CD4-positive, alpha-beta T cell treated with Interleukin-17A for 4 hours (primary cell): Measurements from ENCODE around the gene AFF1.
"Not testable (repeated sequence)": the region's sequence is repeated elsewhere in the genome, so short reads cannot be mapped to it uniquely, and the experiment has no call there.

ENCODE experiments used
- DNase-seq: peaks from one replicate; pipeline ENCODE4 v3.0.0-alpha.2; 2020; ENCODE audit warnings: mixed read lengths

The AFF1 gene

DNA sequence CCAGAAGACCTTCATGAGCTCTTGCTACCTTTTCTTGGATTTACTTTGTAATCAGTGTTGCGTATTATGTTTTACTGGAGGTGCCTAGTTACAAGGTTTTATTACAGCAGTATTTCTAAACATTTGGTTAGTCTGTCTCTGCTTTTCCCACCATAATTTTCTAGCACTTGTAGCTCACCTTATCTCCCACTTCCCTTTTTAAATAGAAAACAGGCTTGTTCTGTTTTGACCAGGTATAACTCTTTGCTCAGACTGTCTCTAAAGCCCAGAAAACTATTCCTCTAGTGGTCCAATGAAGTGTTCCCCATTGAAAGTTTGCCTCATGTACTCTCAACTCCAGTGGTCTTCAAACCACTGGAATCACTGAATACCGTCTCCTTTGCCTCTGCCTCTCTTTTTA is 43.9 kb downstream of the AFF1 start:
- DNase-seq, result no peak

GRCh38 chr4:86980230-86980629 is 45.4 kb downstream of the AFF1 start:
- DNase-seq, result no peak

GRCh38 chr4:86981789-86982188 is 47.0 kb downstream of the AFF1 start:
- DNase-seq, result no peak

DNA sequence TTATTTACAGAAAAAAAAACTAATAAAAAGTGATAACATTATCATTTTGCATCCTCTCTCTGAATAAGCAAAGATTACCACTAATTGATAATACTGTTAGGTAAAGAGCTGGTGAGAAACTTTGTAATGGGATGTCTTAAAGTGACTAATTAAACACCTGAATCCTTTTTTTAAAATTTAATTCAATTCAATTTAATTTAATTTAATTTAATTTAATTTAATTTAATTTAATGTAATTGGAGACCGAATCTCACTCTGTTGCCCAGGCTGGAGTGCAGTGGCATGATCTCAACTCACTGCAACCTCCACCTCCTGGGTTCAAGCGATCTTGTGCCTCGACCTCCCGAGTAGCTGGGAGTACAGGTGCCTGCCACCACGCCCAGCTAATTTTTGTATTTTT is 51.0 kb downstream of the AFF1 start:
- not testable (repeated sequence) for DNase-seq

GRCh38 chr4:86989658-86990057 is 54.8 kb downstream of the AFF1 start:
- not testable (repeated sequence) for DNase-seq

GRCh38 chr4:86990510-86990909 is 55.7 kb downstream of the AFF1 start:
- no peak for DNase-seq

DNA sequence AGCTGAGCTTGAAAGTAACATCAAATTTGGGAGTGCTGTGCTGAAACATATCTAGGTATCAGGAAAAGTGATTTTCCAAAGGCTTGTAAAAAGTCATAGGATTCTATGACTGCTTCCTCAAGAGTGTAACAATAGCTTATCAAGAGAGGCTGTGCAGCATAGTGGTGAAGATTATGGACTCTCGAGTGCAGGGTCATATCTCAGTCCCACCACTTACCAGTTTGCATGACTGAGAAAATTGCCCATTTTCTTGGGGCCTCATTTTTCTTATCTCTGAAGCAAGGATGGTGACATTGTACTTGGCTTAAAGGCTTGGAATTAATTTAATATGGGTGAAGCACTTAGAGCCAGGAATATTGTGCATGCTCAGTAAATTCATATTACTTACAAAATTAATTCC is 57.2 kb downstream of the AFF1 start:
- no peak for DNase-seq

DNA sequence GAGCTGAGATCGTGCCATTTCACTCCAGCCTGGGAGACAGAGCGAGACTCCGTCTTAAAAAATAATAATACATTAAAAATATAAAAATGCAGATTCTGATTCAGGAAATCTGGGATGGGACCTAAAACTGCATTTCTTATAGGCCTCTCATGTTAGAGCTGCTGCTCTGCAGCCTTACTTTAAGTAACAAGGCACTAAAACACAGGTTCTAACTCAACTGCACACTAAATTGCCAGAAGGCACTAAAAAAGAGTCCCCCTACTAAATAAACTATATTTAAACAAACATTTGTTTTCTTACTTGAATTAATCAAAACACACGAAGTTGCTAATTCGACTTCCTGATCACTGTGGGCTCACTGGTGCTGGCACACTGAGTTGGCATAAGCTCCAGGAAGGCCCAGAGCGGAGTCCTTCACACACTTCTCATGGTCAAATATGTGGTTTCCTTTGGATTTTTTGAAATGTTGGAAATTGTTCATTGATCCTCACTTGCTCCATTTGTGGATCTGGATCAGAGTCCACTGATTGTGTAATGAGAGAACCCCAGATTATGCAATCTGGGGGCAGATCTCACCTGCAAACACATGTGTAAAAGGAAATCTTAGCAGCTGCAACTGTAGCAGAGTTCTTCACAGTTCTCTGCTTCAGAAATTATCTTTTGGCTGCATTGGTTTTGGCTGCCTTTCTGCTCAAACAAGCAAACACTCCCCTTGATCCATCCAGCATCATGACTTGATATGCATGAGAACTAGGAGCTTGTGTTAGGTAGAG is 59.3 kb downstream of the AFF1 start:
- DNase-seq, result no peak

DNA sequence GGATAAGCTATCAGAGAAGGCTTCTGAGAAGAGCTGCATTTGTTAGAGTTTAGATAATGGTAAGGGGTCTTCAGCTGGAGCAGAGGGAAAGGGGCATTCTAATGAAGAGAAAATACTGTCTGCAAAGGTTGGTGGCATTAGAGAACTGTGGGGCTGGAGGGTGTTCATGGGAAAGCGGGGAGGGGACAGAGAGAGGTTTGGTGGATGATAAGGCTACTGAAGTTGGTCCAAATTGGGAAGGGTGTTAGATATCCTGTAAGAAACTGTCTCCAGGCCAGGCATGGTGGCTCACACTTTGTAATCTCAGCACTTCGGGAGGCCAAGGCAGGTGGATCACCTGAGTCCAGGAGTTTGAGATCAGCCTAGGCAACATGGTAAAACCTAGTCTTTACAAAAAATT is 59.9 kb downstream of the AFF1 start:
- no peak for DNase-seq

DNA sequence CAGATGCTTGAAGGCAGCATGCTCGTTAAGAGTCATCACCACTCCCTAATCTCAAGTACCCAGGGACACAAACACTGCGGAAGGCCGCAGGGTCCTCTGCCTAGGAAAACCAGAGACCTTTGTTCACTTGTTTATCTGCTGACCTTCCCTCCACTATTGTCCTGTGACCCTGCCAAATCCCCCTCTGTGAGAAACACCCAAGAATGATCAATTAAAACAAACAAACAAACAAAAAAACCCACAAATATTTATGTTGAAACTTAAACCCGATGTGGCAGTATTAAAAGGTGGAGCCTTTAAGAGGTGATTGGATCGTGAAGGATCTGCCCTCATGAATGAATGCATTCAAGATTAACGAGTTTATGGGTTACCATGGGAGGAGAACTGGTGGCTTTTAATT is 61.7 kb downstream of the AFF1 start:
- DNase-seq, result not testable (repeated sequence)

DNA sequence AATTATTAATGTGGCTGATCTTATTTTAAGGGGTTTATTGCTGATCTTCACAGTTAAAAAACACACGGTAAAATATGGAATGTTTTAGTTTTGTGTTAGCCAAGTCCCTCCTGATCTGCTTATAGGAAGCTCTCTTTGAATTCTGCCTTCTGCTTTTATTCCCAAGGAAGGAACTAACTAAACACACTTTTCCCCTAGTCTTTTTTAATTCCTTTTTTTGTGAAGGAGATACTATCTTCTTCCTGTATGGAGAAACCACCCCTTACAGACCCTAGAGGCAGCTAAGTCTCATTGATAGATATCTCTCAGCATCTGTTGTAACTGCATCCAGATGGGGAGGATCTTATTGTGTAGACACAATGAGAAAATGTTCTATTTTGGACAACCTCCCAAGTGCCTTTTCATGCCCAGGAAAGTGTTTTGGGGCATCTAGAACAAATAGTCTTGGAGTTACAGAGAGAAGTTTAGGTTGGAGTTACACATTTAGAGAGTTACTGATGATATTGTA is 64.4 kb downstream of the AFF1 start:
- no peak for DNase-seq

GRCh38 chr4:87002682-87003043 is 67.9 kb downstream of the AFF1 start:
- no peak for DNase-seq

DNA sequence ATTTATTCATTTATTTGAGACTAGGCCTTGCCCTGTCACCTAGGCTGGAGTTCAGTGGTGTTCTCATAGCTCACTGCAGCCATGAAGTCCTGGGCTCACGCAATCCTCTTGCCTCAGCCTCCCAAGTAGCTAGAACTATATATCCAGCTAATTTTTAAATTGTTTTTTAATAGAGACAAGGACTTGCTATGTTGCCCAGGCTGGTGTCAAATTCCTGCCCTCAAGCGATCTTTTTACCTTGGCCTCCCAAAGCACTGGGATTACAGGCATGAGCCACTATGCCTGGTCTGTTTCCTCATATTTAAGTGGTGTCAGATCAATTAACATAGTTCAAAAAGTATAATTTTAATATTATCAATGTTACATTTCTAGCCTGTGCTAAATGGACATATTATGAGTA is 68.5 kb downstream of the AFF1 start:
- DNase-seq, result no peak

- no peak for DNase-seq
Measured at GRCh38 chr4:87005369-87005689, 70.5 kb downstream of the AFF1 start.

DNA sequence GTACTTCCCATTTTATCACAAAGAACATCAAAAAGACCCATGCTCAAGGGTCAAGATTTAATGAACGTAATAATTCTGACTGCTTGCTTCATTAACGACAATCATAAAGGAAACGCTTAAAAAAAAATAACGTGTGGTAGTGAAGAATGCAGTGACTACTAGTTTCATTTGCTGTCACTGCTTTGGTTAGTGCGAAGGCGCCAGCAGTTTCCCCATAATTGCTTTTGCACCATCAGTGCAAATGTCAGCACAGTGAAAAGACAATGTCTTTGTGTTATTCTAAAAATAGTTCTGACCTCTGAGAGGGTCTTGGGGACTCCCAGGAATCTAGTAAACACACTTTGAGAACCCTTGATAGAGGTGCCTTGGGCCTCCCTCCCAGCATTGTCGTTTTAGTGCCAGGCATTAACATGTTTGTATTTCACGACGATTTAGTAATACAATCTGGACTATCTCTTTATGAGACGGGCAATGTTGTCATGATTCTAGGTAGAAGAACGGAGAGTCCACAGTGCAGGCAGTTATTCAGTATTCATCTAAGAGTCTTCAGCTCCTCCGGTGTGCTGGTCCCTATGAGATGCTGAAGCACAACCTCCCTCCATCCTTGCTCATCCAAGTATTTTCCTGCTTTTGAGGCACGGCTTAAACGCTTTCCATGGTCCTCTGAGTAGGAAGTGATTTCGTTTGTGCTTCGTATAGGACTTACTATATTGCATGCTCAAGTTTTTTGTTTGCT is 71.0 kb downstream of the AFF1 start:
- DNase-seq, result peak; percentile 33

- DNase-seq, result no peak
Measured at GRCh38 chr4:87006426-87006675, 71.5 kb downstream of the AFF1 start.

DNA sequence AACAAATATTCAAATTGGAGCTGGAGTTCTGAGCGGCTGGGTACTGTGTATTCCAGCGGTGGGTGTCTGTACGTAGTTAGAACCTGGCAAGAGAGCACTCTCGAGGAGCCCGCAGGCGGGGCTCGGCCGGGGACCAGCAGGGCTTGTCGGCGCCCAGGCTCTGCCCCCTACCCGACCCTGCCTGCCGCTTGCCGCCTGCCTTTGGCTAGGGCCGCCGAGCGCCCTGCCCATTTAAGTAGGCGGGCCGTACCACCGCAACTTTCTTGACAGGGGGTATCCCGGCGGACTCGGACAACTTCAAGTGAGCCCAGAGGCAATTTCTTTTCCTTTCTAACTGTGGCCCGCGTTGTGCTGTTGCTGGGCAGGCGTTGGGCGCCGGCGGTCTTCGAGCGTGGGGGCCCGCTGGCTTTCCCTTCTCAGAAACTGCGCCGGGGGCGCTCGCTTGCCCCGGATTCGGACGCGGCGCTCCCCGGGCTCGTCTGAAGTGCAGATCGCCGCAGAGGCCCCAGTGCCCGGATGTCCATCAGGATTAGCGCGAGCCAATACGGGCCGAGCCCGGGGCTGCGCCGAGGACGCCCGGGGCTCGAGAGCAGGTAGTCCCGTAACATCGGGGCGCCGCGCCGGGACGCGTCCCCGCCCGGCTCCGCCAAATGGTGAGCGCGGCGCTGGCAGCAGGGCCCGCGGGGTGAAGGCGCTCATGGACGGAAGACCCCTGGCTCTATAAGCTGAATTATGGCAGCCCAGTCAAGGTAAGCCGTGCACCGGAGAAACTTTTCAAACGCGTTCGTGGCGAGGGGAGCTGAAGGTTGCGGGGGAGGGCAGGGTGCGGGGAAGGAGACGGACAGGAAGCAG is 72.1 kb downstream of the AFF1 start:
- peak; percentile 88 for DNase-seq

DNA sequence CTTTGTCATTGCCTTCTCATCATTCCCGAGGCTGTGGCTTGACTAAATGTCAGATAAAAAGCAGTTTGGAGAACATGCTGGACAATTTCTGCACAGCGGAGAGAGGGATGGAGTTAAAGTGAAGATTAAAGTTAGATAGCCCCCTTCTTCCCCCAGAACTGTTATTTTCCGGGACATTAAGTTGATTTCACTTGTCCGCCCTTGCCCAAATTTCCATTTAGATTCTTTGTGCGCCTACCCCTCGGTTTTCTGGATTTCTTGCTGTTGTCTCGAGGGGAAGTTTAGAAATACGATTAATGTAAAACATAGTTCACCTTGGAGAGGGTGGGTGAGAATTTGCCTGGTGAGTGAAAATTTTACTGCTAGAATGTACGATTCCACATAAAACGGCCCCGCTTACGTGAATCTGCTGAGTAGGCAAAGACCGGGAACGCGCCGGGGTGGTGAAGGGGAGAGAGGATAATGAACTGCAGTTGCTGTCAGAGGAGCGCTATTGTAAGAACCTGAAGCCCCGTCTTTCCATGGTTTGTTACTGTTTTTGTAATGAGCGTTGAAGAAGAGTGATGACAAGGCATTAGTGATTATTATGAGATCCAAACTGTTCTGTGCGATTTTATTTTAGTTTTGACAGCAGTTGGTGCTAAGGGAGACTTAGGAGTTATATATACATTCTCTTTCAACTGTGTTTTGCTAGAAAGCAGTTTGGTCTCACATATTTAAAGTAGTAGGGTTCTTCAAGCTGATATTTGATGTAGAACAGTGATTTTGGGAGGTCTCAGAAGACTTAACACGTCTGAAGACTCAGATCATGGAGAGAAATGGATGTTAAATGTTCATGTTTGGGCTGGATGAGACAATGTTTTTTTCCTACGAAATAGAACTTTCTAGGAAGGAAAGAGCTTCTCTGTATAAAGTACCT is 73.0 kb downstream of the AFF1 start:
- DNase-seq, result peak; percentile 54

DNA sequence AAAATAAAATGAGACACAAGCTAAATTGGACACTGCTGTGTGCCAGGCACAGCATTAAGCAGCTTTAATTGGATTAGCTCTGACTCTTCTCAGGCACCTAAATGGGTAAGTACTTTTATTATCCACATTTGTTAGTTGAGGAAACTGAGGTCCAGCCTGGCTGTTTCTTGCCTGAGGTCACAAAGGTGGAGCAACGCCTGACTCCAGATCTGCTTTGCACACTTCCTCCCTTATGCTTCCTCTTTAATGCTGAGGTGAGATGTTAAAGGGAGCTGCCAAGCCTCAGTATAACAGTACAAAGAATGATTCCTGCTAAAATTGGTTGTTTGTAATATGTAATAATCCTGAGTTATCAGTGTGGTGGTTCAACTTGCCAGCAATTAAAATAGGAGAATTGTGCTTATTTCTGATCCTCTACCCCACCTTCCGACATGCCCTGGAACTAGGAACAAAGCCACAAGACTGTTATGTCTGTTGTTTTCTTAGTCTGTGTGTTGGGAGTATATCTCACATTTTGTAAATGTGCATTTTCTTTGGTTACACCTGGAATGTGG is 74.4 kb downstream of the AFF1 start:
- peak; percentile 19 for DNase-seq

DNA sequence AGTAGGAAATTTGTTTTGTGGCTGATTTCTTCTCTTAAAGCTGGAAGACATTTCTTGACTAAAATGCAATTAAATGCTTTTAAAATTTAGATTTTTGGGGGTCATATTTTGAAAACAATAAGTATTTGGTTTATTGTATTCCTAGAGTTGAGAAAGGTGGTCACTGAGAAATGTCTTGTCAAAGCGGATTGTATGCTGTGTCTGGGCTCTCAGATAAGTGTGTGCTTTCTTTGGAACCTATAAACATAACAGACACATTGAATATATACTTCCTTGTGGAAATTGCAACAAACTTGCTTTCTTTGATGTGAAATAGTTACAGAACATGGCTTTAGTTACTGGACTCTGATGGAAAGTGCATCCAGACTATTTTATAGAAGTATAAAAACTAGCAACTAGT is 75.4 kb downstream of the AFF1 start:
- no peak for DNase-seq

GRCh38 chr4:87011340-87012034 is 76.7 kb downstream of the AFF1 start:
- DNase-seq, result no peak
